Activated T-cell treated with anti-CD3 and anti-CD28 coated beads for 48 hours (primary cell): ENCODE results near the gene AGPAT2.

Source experiments
- DNase-seq: peaks from one replicate; pipeline ENCODE4 v3.0.0-alpha.2; 2020; ENCODE audit warnings: low read depth

AGPAT2 gene

GRCh38 chr9:136687721-136688223 is 515 bp upstream of the AGPAT2 start:
- no peak for DNase-seq

GRCh38 chr9:136686534-136686793 is 793 bp downstream of the AGPAT2 start:
- no peak for DNase-seq

GRCh38 chr9:136685790-136686533 is 1.3 kb downstream of the AGPAT2 start:
- DNase-seq: no peak

GRCh38 chr9:136685216-136685615 is 2.0 kb downstream of the AGPAT2 start:
- no peak for DNase-seq

GRCh38 chr9:136684799-136685198 is 2.5 kb downstream of the AGPAT2 start:
- no peak for DNase-seq

DNA sequence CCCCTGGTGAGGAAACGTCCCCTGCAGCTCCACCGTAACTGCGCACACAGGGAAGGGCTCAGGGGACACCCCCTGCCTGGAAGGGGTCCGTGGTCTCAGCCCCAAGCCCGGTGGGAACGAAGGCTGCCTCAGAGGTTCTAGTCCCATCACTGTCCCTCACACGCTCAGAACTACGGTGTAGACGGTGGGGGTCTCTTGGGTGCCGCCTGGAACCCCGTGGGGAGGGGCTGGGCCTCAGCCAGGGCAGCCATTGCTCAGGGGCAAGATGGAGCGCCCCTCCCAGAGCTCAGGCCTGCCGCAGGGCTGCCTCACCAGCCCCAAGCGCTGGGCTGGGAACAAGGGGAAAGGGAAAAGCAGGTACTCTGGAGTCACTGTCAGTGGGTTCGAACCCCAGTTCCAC is 2.9 kb downstream of the AGPAT2 start:
- DNase-seq: no peak

DNA sequence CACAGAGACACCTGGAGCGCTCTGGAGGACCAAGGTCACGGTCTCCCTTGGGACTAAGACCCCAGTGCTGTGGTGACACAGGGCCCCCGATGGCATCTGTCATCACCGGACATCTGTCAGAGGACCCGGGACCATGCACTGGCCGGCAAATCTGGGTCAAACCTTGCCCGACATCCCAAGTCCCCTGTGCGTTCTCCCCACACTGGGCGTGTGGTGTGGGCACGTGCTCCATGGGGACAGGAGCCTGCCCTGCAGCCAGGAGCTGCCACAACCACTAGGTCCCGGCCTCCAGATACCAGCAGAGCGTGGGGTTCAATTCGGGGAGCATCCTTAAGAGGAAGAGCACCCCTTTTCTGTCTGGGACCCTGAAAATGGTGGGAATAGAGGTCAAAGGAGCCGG is 3.5 kb downstream of the AGPAT2 start:
- no peak for DNase-seq

- DNase-seq: no peak
These were observed 4.0 kb downstream of the AGPAT2 start for GRCh38 chr9:136683173-136683745.

DNA sequence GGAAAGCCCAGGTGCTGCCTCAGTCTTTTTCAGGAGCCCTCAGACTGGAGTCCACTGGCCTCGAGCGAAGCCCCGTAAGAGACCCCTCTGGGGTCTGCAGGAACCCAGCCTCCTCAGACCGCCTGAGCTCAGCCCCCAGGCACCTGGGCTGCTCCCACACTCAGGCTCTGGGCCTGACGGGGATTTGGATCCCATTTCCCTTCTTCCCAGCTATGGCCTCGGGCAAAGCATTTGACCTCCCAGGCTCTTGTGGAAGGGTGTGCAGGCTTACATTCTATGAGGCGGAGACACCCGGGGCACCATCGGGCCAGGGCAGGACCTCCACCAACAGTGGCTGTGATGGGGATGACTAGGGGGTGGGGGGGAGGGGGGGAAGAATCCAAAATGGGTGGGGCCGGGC is 4.5 kb downstream of the AGPAT2 start:
- DNase-seq: no peak

- DNase-seq: no peak
These were observed 5.1 kb downstream of the AGPAT2 start for GRCh38 chr9:136681945-136682699.

- DNase-seq: no peak
These were observed 6.2 kb downstream of the AGPAT2 start for GRCh38 chr9:136681029-136681428.

DNA sequence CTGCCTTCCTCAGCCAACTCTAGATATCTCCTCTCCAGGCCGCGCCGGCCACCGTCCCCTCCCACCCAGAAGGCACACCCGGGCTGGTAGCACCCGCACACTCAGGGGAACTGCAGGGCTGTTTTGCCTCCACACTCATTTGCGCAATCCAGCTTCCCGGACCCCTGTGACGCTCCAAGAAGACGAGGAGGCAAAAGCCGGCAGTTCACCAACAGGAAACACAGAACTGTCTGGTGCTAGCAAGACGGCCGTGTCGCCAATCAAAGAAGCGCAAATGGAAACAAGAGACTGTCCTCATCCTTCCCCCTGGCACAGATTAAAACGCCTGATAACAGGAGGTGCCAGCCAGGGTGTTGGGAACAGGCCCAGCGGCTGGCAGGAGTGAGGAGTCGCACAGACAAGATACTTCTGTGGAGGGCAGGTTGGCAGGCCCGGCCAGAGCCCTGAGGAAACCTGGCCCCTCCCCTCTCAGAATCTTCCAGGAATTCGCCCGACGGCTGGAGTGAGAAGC is 7.8 kb downstream of the AGPAT2 start:
- no peak for DNase-seq

DNA sequence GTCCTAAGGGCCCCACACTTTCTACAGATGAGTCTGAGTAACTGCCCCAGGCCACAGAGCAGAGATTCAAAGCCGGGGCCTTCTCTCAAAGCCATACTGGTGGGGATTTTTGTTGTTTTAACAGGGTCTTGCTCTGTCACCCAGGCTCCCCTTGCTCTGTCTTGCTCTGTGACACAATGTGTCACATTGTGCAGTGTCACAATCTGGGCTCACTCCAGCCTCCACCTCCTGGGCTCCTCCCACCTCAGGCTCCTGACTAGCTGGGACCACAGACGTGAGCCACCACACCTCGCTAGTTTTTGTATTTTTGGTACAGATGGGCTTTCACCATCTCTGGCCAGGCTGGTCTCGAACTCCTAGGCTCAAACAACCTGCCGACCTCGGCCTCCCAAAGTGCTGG is 8.6 kb downstream of the AGPAT2 start:
- no peak for DNase-seq

GRCh38 chr9:136678034-136678433 is 9.2 kb downstream of the AGPAT2 start:
- no peak for DNase-seq

DNA sequence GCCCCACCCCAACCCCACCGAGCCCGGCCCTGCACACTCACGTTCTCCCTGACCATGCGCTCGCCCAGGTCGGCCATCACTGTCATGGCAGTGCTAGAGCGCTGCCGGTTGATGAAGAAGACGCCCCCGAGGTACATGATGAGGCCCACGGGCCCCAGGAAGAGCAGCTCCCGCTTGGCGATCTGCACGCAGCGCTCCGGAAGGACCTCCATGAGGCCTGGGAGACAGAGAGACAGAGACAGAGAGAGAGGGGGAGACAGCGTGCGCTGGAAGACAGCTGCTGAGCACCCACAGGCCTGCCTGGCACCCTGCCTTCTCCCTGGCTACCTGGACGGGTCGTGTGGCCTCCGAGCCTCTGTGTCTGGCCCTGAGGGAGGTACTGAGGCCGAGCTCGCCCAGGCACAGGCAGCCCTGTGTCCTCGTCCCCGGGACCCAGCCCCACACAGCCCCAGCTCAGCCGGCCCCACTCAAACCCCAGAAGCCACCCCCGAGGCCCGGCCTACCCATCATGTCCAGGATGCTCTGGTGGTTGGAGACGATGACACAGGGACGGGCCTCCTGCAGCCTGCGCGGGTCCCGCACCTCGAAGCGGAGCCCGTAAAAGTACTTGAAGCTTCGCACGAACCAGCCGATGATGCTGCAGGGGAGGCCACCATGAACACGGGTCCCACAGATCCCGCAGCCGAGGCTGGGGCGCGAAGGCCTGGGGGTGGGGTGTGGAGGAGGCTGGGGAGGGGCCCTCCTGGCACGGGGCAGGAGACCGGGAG is 10.2 kb downstream of the AGPAT2 start:
- no peak for DNase-seq

DNA sequence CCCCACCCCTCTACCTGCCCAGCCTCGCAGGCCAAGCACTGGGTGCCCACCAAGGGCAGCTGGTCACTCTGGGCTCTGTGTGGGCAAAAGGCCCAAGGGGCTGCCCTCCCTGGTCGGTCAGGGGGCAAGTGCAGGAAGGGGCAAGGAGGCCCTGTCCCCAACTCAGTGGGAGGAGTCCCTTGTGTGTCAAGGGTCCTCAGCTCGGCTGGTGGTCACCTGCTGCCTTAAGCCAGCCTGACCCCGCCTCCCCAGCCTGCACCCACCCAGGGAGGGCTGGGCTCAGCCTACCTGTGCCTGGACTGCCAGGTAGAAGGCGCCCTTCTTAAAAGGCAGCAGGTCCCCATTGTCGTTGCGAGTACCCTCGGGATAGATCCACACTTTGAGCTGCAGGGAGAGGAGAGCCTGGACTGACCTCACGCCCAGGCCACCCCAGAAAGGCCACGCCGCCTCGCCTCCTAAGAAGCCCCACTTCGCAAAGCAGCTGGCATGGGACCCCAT is 10.9 kb downstream of the AGPAT2 start:
- DNase-seq: no peak

GRCh38 chr9:136675477-136676296 is 11.6 kb downstream of the AGPAT2 start:
- DNase-seq: no peak

DNA sequence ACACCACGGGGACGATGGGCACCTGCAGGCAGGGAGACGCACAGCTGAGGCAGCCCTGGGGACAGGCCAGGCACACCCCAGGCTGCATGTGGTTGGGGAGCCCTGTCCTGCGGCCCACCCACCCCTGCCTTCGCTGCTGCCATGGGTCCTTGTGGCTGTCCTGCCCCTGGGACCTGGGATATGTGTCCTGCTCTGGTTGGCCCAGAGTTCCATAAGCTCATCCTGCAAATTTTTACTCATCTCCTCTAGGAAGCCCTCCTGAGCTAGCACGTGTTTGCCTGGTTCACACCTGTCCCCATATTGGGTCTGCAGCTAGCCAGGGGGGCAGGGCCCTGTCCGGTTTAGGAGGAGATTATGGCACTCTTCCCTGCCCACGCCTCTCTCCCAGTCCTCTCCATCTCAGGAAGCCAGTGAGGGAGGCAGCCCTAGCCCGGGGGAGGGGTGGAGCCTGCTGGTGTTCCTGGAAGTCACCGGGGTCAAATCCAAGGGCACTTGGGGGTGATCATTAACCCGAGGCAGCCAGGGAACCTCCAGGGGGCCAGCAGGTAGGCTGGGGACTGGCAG is 12.4 kb downstream of the AGPAT2 start:
- no peak for DNase-seq

DNA sequence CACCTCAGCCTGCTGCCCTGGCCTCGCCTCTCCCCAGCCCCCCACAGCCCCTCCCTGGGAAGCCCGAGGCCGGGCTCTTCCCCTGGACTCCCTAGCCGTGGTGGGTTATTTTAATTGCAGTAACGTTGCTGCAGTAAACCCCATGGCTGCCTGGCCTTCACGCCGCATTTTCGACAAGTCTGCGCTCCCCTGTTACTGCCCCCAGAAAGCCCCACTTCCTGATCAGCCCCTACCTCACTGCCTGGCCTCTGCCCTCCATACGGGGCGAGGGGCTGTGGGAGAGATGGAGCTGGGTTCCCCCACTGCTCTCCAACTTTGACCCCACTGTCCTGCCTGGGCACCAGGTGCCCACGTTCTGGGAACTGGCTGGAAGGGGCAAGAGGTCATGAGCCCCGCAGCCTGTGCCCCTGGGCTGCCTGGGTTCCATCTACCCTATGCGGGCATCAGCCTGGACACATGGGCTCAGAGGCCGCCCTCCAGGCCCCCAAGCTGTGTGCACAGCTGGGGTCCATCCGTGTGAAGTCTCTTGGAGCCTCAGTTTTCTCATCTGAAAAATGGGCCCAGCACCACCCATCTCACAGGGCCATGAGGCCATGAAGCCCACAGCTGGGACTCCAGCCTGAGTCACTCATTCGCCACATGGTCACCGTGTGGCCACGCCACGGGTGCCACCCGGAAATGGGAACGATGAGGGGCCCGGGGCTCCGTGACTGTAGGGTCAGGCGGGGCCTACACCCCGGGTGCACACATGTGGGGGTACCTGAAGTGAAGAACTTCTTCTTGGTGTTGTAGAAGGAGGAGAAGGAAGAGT is 13.1 kb downstream of the AGPAT2 start:
- no peak for DNase-seq
